GM21360 (cell line): ENCODE results near the gene AZIN2.
"Not testable (repeated sequence)": the region's sequence is repeated elsewhere in the genome, so short reads cannot be mapped to it uniquely, and the experiment has no call there.

Source experiments
- ATAC-seq: cut with Tn5 transposase; IDR thresholded peaks from one replicate; pipeline ENCODE4 v1.9.1; 2021; ENCODE audit warnings: mild to moderate bottlenecking, moderate library complexity; ENCODE audit not compliant: unreplicated experiment

AZIN2 gene

GRCh38 chr1:33093004-33093403, 12.1 kb downstream of the AZIN2 start:
- no peak for ATAC-seq

- no peak for ATAC-seq
Measured at GRCh38 chr1:33094486-33094885, 13.5 kb downstream of the AZIN2 start.

GRCh38 chr1:33094971-33095604, 14.1 kb downstream of the AZIN2 start:
- no peak for ATAC-seq

DNA sequence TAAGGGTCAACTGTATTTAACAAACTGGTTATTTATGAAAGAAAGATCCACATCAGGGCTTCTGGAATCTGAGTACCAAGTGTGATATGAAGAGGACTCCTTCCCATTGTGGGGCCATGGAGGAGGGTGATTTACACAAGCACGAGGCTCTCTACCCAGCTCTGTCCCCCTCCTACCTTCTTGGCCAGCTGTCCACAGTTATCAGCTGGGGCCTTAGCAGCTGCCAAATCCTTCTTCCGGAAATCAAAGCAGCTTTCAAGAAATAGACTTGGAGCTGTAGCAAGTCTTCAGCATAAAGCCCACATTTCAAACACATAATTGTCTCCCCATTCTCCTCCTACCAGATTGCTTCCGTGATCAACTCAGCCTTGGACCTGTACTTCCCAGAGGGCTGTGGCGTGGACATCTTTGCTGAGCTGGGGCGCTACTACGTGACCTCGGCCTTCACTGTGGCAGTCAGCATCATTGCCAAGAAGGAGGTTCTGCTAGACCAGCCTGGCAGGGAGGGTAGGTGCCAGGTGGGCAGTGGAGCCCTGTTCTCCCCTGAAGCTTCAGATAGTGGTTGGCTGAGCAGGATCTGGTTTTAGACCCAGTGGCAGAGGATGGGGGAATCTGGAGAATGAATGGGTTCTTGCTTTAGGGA, 15.5 kb downstream of the AZIN2 start:
- no peak for ATAC-seq

GRCh38 chr1:33097137-33097611, 16.2 kb downstream of the AZIN2 start:
- ATAC-seq, result no peak

GRCh38 chr1:33097762-33098161, 16.8 kb downstream of the AZIN2 start:
- ATAC-seq, result no peak

- ATAC-seq, result no peak
Measured at GRCh38 chr1:33098371-33098770, 17.4 kb downstream of the AZIN2 start.

- ATAC-seq, result peak; percentile 82
Measured at GRCh38 chr1:33099290-33100118, 18.6 kb downstream of the AZIN2 start.

GRCh38 chr1:33100119-33100415, 19.1 kb downstream of the AZIN2 start:
- ATAC-seq, result not testable (repeated sequence)

GRCh38 chr1:33110477-33110876, 29.5 kb downstream of the AZIN2 start:
- no peak for ATAC-seq

- ATAC-seq, result no peak
Measured at GRCh38 chr1:33111965-33112364, 31.0 kb downstream of the AZIN2 start.

- ATAC-seq, result no peak
Measured at GRCh38 chr1:33117440-33118085, 36.6 kb downstream of the AZIN2 start.

DNA sequence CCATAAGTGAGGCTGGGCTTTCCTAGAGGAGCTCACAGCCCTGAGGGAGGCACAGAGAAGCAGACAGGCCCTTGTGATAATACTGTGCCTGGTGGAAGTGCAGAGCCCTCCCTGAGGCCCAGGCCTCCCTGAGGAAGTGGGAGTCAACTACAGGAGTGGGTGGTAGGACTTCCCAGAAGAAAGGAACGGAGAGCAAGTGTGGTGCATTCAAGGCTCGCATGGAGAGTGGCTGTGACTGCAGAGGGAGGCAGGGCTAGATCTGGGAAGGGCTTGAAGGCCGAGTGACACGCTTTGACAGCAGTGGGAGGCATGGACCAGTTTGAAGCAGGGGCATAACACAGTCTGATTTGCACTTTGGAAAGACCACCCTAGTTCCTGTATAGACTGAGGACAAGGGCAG, 37.3 kb downstream of the AZIN2 start:
- no peak for ATAC-seq

DNA sequence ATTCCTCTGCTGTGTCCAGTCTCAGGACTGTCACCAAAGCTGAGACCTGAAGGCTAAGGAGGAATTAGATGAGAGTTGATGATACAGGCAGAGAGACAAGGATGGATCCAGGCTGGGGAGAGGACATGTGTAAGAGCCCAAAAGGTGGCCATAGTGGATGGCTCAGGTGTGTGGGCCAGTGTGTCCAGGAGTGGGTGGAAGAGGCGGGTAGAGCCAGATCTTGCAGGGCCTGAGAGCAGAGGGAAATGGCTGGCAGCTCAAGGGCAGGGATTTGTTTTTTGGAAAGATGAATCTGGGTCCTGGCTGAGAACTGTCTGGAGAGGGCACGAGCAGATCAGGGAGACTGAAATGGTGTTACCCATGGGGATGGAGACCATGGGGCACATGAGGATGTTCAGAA, 38.1 kb downstream of the AZIN2 start:
- ATAC-seq, result no peak

- peak; percentile 74 for ATAC-seq
Measured at GRCh38 chr1:33119532-33120217, 38.7 kb downstream of the AZIN2 start.

- peak; percentile 51 for ATAC-seq
Measured at GRCh38 chr1:33120436-33121231, 39.7 kb downstream of the AZIN2 start.

- ATAC-seq, result no peak
Measured at GRCh38 chr1:33121728-33122127, 40.8 kb downstream of the AZIN2 start.

GRCh38 chr1:33122483-33123178, 41.7 kb downstream of the AZIN2 start:
- no peak for ATAC-seq

DNA sequence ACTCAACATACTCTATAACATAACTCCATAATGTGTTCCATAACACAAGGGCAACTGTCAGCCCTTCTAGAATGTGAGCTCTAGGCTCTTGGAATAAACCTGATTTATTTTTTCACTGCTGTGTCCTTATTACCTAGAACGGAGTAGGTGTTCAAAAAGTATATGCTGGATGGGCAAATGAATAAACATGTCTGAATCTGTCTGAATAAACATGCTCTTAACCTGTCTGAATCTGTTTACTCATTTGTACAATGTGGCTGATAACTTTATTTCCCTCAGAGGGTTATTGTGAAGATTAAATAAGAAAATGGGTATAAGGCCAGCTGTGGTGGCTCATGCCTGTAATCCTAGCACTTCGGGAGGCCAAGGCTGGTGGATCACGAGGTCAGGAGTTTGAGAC, 42.3 kb downstream of the AZIN2 start:
- ATAC-seq, result no peak

GRCh38 chr1:33124647-33125046, 43.7 kb downstream of the AZIN2 start:
- not testable (repeated sequence) for ATAC-seq
